SW480 (cell line): ENCODE results near the gene ZNF276.
"Not testable (repeated sequence)": the region's sequence is repeated elsewhere in the genome, so short reads cannot be mapped to it uniquely, and the experiment has no call there.

Experiments used
- DNase-seq: peaks from one replicate; pipeline ENCODE4 v3.0.0-alpha.2; 2016; ENCODE audit warnings: low spot score

Gene ZNF276

DNA sequence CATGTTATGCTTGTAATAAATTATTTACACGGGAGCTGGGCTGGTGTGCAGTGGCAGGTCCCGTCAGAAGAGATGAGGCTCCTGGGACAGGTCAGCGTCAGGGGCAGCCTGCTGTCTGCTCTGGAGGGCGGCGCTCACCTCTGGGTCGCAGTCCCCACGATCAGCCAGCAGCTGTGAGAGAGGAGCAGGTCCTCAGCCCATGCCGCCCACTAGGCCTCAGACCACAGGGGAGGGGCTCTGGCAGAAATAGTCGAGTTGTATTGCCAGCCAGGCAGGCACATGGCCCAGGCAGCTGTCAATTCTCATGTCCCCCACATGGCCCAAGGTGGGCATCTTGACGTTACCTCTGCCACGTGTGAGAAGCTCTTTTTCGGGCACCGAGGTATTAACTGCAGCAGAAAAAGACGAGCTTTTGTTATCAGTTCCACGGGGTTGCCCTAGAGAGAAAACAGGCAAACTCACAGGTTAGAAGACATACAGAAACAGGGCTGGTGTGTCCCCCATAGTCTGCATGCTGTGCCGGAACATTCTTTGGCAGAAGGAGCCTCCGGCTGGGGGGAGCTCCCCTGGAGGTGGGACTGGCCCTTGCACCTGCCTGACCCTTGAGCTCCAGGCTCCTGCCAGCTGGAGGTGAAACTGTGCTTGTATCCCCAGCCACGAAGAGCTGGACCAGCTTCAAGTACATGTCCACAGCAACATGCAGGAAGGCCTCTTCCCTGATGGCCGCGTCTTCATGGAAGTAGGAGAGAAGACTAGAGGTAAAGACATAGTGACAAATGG lies 17.4 kb downstream of the ZNF276 start:
- no peak for DNase-seq

DNA sequence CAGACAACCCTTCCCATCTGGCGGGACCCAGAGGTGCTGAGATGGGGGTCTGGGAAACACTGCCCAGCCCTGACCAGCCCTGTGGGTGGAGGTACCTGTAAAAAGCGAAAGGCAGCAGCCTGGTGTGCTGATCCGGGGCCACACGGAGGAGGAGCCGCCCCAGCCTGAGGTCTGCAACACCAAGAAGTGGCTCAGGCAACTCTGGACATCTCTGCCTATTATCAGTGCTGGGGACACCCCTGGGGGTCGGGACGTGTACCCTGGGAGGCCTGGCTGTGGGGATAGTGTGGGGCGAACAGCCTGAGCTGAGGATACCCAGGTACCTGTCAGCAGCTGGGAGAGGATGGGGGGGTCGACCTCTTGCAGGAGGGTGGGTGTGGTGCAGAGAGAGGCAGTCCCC lies 18.0 kb downstream of the ZNF276 start:
- DNase-seq: no peak

DNA sequence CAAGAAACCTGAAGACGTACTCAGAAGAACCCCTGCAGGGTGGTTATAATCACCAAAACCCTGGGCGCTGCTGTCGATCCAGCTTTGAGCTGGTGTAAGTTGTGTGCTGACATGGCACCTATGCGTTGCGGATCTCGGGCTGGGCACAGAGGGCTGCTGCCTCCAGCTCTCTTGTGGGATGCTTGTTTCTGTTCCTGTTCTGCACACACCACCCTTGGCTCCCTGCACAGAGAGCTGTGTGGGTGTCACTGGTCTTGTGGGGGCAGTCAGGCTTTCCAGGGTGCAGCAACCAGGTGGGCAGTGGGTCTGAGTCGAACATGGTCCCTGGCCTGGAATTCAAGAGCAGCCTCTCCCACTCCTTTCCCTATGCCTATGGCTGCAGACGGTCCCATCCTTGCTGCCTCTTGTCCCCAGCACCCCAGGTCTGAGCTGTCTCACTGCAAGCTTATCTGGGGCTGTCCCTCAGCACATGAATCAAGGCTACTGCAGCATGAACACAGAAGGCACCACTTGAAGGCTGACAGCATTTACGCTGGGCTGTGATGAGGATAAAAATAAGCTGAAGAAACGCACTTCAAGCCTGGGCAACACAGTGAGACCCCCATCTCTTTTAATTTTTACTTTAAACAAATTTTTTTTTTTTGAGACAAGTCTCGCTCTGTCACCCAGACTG lies 20.1 kb downstream of the ZNF276 start:
- DNase-seq: no peak

DNA sequence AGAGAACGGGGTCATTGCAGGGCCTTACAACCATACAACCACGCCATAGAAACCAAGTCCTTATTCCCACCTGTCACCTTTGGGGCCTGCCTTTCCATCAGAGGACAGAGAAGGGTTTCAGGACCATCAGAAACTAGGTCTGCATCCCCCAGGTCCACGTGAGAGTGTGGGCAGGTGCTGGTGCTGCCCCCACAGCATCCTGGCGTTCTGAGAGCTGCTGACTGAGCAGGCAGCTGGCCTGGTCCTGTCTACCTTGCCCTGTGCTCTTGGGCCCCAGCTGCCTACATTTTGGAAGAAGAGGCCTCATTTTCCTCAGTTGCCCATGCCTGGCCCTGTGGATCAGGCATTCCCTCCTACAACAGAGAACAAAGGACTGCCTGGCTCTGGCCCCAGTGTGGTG lies 21.6 kb downstream of the ZNF276 start:
- no peak for DNase-seq

DNA sequence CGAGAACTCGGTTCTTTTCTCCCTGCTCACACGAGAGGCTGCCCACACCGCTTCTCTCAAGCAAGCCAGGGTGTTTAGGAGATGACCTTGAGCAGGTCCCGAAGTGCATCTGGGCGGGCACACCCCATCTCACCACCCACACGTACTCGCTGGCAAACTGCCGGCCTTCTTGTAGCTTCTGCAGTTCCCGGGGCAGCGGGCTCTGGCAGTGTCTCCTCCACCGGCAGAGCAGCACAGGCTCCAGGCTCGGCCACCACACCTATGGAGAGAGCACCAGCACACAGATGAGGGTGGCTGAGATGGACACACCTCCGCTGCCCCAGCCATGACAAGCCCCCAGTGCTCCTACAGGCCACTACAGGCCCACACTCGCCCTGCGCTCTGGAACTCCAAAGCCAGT lies 23.5 kb downstream of the ZNF276 start:
- no peak for DNase-seq

DNA sequence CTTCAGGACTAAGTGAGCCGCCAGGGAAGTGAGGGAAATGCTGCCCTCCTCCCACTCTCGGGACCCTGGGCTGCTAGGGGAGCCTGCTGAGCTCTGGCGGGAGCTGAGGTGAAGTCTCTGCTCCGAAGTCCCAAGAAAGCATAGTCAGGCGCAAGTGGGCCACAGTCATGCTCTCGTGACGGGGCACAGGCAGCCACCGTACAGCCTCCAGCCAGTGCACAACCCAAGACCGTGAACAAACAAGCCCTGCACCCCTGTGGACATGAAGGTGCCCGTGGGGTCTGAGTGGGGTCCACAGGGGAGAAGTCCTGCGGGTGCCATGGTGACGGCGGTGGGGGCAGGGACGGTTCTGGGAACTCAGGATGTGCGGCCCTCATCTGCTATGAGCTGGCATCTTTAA lies 24.7 kb downstream of the ZNF276 start:
- DNase-seq: no peak

DNA sequence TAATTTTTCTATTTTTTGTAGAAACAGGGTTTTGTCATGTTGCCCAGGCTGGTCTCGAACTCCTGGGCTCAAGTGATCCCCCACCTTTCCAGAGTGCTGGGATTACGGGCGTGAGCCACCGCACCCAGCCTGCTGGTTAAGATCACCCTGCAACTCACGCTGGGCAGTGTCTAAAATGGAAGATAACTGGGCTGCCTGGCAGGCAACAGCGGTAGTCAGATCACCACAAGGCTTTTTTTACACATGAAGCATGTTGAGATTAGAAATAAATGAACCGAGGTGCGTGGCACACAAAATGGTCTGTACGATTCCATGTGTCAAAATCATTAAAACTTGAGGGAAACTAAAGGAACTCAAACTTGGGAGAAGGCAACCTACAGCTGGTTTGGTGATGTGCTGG lies 26.7 kb downstream of the ZNF276 start:
- no peak for DNase-seq

DNA sequence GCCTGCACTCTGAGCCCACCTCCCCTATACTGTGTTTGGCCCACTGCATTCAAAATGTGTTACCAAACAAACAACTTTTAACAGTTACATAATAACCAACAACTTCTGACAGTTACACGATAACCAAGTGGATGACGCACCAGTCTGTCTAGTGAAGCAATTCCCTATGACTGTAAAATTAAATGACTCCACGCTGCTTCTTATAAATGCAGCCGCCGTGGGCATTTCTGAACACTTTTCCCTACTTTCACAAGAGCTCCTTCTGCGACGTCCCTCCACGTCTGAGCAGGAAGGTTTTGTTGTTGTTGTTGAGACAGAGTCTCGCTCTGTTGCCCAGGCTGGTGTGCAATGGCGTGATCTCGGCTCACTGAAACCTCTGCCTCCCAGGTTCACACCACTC lies 27.6 kb downstream of the ZNF276 start:
- DNase-seq: no peak

DNA sequence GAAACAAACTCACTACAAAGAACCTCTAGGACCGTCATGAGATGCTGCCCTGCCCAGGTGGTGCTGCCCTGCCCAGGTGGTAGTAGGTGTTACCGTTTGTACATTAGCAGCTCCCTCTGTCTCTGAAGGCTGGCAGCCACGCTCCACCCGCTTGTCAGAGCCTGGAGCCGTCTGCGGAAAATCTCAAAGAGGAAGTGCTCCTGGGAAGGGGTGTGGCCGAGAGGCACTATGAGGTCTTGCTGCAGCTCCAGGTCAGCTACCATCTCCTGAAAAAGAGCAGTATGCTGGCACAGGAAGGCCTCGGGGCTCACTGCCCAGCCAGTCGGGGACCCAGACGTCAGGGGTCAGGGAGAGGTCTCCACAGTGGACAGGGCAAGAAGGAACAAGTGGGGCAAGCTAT lies 28.3 kb downstream of the ZNF276 start:
- DNase-seq: no peak

DNA sequence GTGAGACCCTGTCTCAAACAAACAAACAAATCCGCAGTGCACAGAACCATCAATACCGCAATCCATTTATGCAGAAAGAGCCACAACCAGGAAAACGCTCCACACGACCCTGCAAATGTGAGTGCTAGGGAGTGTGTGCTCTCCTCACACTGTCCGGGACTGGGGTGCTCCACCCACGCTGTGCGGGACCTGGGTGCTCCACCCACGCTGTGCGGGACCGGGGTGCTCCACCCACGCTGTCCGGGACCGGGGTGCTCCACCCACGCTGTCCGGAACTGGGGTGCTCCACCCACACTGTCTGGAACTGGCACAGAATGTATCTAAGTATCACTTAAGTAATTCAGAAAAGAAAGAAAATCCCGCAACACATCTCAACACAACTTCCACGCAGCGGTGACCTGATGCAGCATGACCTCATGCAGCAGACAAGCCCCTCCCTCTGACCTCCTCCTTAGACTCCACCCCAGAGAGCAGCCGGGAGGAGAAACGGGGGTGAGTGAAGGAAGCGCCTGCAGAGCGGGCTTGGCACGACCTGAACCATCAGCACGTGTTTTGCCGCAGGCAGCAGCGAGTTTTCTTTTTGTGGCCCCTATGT lies 38.5 kb downstream of the ZNF276 start:
- no peak for DNase-seq

DNA sequence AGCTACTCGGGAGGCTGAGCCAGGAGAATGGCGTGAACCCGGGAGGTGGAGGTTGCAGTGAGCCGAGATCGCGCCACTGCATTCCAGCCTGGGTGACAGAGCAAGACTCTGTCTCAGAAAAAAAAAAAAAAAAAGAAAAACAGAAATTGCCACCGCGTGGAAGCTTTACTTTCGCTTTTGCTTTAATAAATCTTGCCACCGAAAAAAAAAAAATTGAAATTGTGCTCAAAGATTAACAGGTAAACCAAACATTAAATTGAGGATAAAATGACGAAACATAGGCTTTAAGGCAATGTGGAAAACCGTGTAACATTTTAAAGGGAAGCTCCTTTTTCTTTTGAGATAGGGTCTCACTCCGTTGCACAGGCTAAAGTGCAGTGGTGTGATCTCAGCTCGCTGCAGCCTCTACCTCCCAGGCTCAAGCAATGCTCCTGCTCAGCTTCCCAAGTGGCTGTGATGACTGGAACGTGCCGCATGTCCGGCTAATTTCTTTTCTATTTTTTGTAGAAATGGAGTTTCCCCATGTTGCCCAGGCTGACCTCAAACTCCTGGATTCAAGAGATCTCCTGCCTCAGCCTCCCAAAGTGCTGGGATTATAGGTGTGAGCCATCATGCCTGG lies 40.1 kb downstream of the ZNF276 start:
- DNase-seq: no peak

DNA sequence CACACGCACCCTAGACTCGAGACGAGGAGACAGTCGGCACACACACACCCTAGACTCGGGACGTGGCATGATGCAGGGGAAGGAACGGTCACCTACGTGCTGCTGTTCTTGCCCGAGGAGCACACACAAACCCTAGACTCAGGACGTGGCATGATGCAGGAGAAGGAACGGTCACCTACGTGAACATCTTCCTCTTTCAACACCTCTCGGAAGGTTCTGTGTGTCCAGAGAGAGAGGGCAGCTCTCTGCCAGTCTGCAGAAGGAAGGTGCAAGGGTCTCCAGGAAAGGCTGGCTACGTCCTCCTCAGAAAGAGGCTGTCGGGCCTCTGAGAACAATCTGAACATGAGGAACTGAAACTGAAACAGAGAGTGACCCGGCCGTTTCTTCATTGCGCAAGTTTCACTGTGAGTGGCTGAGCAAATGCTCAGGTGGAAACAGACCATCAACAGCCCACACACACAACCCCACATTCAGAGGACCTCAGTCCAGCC lies 43.4 kb downstream of the ZNF276 start:
- no peak for DNase-seq

DNA sequence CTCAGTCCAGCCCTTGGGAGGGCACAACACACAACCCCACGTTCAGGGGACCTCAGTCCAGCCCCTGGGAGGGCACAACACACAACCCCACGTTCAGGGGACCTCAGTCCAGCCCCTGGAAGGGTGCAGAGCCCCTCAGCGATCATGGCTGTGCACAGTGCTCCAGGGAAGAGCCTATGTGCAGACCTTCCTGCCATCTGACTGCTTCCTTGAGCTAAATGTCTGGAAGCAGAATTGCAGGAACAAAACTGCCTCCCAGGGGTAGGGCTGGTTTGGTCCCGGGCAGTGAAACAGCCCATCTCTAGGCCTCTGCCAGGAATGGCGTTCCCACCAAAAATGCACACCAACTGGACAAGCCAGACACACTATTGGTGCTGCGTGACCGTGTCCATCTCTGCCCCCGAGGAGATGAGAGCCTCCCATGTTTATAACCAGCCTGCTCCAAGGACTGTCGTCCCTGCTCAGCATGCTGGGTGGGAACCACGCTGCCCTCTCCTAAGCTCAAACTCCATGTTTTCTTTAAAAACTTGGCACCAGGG lies 44.0 kb downstream of the ZNF276 start:
- no peak for DNase-seq

DNA sequence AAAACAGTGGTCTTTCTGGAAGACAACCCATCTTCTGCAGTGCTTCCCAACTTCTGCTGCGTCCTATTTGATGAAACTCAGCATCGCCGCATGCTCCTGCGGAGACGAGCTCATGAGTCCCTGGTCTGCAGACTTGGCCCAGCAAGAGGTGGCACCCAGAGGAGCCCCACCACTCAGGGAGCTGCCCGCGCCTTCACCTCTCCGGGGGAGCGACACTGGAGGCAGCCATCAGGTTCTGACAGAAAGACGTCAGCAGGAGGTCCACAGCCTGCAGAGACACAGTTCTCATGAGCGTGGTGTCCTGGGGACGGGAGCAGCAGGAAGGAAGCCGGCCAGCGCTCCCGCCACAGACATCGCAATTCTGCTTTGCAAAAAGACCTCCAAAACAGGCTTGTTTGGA lies 49.0 kb downstream of the ZNF276 start:
- no peak for DNase-seq

DNA sequence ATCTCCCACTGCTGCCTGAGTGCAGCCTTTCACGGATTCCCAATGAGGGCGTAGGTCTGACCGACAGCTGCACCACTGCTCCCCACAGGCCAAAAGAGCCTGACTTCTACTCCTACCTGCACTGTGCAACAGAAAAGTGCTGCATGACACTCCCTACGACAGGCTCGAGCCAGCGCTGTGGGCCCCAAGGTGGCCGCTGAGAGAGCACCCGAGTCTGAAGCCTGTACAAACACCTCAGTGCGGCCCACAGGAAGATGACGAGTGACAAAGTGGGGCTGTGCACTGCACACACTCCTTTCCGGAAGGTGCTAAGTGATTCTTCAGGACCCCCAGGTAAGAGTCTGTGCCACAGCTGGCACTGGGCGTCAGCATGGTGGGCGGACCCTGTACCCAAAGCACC lies 53.9 kb downstream of the ZNF276 start:
- DNase-seq: no peak

DNA sequence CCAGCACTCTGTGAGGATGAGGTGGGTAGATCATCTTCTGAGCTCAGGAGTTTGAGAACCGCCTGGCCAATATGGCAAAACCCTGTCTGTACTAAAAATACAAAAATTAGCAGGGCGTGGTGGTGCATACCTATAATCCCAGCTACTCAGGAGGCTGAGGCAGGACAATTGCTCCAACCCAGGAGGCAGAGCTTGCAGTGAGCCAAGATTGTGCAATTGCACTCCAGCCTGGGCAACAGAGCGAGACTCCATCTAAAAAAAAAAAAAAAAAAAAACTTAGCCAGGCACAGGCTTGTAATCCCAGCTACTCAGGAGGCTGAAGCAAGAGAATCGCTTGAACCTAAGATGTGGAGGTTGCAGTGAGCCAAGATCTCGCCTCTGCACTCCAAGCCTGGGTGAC lies 56.9 kb downstream of the ZNF276 start:
- DNase-seq: not testable (repeated sequence)

DNA sequence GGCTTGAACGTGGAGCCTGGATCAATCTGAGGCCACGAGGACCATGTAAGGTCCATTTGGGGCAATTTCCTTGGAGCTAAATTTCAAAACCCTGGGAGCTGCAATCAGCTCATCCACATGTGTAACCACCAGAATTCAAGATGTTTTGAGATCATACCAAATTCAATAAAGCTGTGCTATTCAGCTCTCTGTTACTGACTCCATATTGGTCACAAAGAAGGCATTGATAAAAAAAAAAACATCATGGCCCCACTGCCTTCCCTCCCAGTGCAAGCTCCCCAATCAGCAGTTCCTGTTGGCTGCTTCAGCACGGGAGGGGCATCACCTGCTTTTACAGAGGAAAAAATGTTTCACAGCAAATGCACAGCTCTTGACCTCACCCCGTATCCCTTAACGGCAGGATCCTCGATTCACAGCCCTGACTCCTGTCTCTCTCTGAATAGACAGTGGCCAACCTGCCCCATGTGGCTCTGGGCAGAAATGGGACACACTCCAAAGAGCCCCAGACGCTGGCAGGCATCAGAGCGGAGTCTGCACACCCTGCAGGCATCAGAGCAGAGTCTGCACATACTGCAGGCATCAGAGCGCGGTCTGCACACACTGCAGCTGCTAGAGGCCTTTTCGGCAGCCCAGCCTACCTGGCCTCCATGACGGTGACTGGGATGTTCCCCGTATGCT lies 58.0 kb downstream of the ZNF276 start:
- DNase-seq: no peak

DNA sequence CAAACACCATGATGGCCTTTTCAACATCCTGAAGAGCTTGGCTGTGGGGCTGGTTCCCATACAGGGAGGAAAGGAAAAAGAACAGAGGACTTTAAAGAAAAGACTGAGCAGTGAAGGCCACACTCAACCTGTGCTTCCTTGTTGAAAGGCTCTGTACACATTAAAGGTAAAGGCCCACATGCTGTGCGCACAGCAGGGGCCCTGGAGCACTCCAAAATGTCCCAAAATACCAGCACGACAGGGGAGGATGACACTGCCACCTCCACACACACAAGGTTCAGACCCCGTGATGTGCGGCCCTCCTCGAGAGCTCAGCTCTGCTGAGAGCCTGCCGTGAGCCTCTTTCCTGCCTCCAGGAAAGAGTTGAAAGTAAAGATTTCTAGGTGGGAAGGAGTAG lies 58.6 kb downstream of the ZNF276 start:
- DNase-seq: no peak

DNA sequence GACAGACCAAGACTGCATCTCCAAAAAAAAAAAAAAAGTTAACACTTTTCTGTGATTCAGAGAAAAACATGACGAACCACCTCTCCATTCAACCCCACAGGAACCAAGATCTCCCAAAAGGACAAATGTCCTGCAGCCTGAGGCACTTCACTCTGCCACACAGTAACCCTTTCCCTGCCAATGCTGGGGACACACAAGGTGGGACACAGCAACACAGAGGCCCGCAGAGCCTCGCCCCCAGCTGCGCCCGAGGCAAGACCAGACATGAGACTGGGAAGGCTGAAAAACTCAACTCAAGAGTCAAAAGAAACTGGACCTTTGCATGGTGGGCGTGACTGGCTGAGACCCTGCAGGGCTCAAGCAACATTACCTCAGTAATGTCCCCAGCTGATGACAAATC lies 61.2 kb downstream of the ZNF276 start:
- no peak for DNase-seq

DNA sequence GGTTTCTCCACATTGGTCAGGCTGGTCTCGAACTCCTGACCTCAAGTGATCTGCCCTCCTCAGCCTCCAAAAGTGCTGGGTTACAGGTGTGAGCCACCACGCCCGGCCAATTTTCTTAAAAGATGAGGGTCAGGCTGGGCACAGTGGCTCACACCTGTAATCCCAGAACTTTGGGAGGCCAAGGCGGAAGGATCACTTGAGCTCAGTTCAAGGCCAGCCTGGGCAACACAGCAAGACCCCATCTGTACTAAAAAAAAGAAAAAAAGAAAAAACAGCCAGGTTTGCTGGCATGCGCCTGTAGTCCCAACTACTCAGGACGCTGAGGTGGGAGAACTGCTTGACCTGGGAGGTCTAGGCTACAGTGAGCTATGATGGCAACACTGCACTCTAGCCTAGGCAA lies 62.6 kb downstream of the ZNF276 start:
- not testable (repeated sequence) for DNase-seq

DNA sequence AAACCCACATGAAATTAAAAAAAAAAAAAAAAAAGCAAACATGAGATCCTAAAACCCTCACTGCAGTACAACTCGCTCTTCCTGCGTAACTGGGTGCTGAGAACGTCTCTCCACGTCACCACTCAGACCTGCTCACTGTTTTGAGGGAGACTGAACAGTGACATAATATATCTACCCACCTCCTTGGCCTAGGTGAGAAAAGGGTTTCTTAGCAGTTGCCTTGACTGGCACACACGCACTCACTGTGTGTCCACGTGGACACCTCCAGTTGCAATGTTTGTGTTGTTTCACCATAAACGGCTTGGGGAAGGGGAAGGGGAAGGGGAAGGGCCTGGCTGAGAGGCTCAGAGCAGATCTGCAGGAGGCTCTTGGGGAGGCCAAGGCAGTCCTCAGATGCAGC lies 63.1 kb downstream of the ZNF276 start:
- no peak for DNase-seq

DNA sequence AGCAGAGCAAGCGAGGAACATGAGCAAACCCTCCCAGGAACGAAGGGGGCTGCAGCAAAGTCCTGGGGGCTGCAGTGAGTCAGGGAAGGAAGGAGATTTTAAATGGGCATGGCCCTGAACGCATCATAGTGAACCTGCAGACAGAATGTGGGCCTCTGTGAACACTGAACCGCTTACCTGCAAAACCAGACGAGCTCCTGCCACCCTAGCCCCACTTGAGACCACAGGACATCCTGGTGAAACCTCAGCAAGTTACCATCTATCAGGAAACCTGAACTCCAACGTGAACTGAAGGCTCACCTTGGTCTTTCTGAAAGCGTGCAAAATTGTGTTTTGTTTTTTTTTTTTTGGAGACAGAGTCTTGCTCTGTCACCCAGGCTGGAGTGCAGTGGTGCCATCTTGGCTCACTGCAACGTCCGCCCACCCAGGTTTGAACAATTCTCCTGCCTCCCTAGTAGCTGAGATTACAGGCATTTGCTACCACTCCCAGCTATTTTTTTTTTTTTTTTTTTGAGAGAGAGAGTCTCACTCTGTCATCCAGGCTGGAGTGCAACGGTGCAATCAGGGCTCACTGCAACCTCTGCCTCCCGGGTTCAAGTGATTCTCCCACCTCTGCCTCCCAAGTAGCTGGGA lies 64.3 kb downstream of the ZNF276 start:
- no peak for DNase-seq
